T-cell (primary cell): ENCODE measurements around the gene HTR3B. TPM values are rescaled to one million over a fixed set of nuclear protein-coding genes. Genes with fewer than 3 reads are reported as not detected.

Experiments used
- ATAC-seq, 4 experiments: fragments of 200-7000 bp in 3 of 4; fragments of 150-1000 bp in 1 of 4; cut with Tn5 transposase; replicated peaks in 1 of 4; 1 replicate in 3 of 4; 2 replicates in 1 of 4; pipeline ENCODE4 v1.10.0; 2021; ENCODE audit warnings: moderate library complexity in 3 of 4, mild to moderate bottlenecking in 2 of 4, moderate number of reproducible peaks in 1 of 4
- CTCF ChIA-PET, 2 donors: fragments of 300-600 bp; sonication (Branson Sonifier 250); formaldehyde crosslinking; loops; one replicate each; lab custom pipeline; 2022; ENCODE audit warnings: antibody characterized with exemption in 2 of 2; lab: Charles Lee
- POLR2A ChIA-PET, 2 donors: fragments of 300-600 bp; sonication (Branson Sonifier 250); formaldehyde crosslinking; loops; one replicate each; lab custom pipeline; 2022; ENCODE audit warnings: antibody characterized with exemption in 2 of 2; lab: Charles Lee
- DNase-seq, 35 experiments: peaks; one replicate each; pipeline versions ENCODE4 v3.0.0 to v3.0.0-alpha.2; 2013 to 2023
- H3K27ac ChIP-seq: one replicate; pipeline ENCODE4 v1.5.1; 2013; ENCODE audit warnings: low read length
- H3K27me3 ChIP-seq, 2 experiments: replicated peaks in 1 of 2; 1 replicate in 1 of 2; 2 replicates in 1 of 2; pipeline versions ENCODE4 v1.6.1 to v1.7.0; 2013; ENCODE audit warnings: low read length in 1 of 2, mixed read lengths in 1 of 2; ENCODE audit not compliant: control insufficient read depth in 2 of 2, insufficient read depth in 2 of 2; ENCODE audit errors: extremely low read depth in 1 of 2
- H3K36me3 ChIP-seq, 2 donors: 1 replicate in 1 of 2; 2 replicates in 1 of 2; pipeline versions ENCODE4 v1.6.1 to v1.7.0; 2013; ENCODE audit warnings: low read length in 1 of 2; ENCODE audit not compliant: control insufficient read depth in 2 of 2, insufficient read depth in 1 of 2; ENCODE audit errors: extremely low read depth in 1 of 2
- H3K4me1 ChIP-seq, 2 experiments: 1 replicate in 1 of 2; 2 replicates in 1 of 2; pipeline versions ENCODE4 v1.6.1 to v1.7.0; 2013; ENCODE audit warnings: low read length in 2 of 2, mixed read lengths in 1 of 2; ENCODE audit not compliant: insufficient read depth in 2 of 2, control insufficient read depth in 1 of 2; ENCODE audit errors: extremely low read depth in 1 of 2
- H3K4me3 ChIP-seq, 2 donors: 1 replicate in 1 of 2; 2 replicates in 1 of 2; pipeline versions ENCODE4 v1.5.1 to v1.7.0; 2013; ENCODE audit warnings: mild to moderate bottlenecking in 2 of 2, low read length in 1 of 2, moderate library complexity in 1 of 2; ENCODE audit not compliant: control insufficient read depth in 1 of 2; ENCODE audit errors: extremely low read depth in 1 of 2
- H3K9me3 ChIP-seq: 2 replicates; pipeline ENCODE4 v1.7.0; 2013
- H3K27ac Mint-ChIP-seq, 2 donors: one replicate each; pipeline ENCODE4 v1.8.0; 2020 to 2021; ENCODE audit warnings: mild to moderate bottlenecking in 2 of 2, mixed read lengths in 2 of 2
- H3K27me3 Mint-ChIP-seq, 2 donors: one replicate each; pipeline ENCODE4 v1.8.0; 2021 to 2022; ENCODE audit warnings: mixed read lengths in 2 of 2
- H3K36me3 Mint-ChIP-seq: one replicate; pipeline ENCODE4 v1.8.0; 2021; ENCODE audit warnings: mixed read lengths
- H3K4me1 Mint-ChIP-seq, 3 donors: one replicate each; pipeline ENCODE4 v1.8.0; 2020 to 2022; ENCODE audit warnings: mixed read lengths in 3 of 3, mild to moderate bottlenecking in 1 of 3
- H3K4me3 Mint-ChIP-seq, 3 donors: one replicate each; pipeline ENCODE4 v1.8.0; 2020 to 2022; ENCODE audit warnings: mild to moderate bottlenecking in 3 of 3, mixed read lengths in 3 of 3, moderate library complexity in 3 of 3
- H3K9me3 Mint-ChIP-seq, 3 donors: one replicate each; pipeline ENCODE4 v1.8.0; 2020 to 2022; ENCODE audit warnings: mixed read lengths in 3 of 3
- WGBS: methylation state at CpG from one replicate; pipeline ENCODE4 v1.1.5; 2013; ENCODE audit warnings: missing lambda C conversion rate; ENCODE audit not compliant: insufficient coverage; 5-methylcytosine and 5-hydroxymethylcytosine counted together
- total RNA-seq, 35 experiments: library from RNA in 6 of 35; stranded (reverse) in 6 of 35; fragments of 120-200 nt in 1 of 35; gene quantifications; one replicate each; pipeline versions ENCODE4 v1.2.1 to v1.2.4 and lab custom pipeline; 2013 to 2026

The HTR3B gene
- total RNA-seq, 5 donors from 2014 or later (not counting 1 experiment from before 2014, with no cell fraction given), result not detected

DNA sequence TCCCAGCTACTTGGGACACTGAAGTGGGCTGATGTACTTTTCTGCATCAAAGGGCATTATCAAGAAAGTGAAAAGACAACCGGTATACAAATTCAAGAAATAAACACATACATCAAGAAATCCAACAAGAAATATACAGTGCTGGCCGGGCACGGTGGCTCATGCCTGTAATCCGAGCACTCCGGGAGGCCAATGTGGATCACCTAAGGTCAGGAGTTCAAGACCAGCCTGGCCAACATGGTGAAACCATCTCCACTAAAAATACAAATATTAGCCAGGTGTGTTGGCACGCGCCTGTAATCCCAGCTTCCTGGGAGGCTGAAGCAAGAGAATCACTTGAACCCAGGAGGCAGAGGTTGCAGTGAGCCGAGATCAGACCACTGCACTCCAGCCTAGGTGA is 38.7 kb upstream of the HTR3B start:
- Mint-ChIP-seq H3K27me3 (no peaks in the 10 kb centered on the region), H3K4me1 (peaks cover 18 to 40% (median 37%) of the 10 kb centered on the region in 3 donors), H3K4me3 (no peak overlapping the region), H3K36me3 (peaks cover 25% of the 10 kb centered on the region), H3K27ac (no peak overlapping the region), H3K9me3 (no peaks in the 10 kb centered on the region)
- H3K27ac ChIP-seq, result peak overlapping the region; percentile 10
- H3K27me3 ChIP-seq, result no peaks in the 10 kb centered on the region
- ChIA-PET CTCF (no interaction called here), POLR2A (no interaction called here)
- ATAC-seq (no peak), DNase-seq (no peak)
- H3K9me3 ChIP-seq, result no peaks in the 10 kb centered on the region
- WGBS, result 100% methylated on average over 2 of the region's 8 CpGs
- H3K4me1 ChIP-seq, result peaks cover 7 to 51% of the 10 kb centered on the region in 2 experiments
- H3K4me3 ChIP-seq, result no peak overlapping the region
- H3K36me3 ChIP-seq, result no peaks in the 10 kb centered on the region

- ATAC-seq, result no peak
- no peaks in the 10 kb centered on the region for H3K36me3 ChIP-seq
- H3K27ac ChIP-seq, result peak overlapping the region; percentile 24
- no peaks in the 10 kb centered on the region for H3K9me3 ChIP-seq
- peaks cover 4 to 54% of the 10 kb centered on the region in 2 experiments for H3K4me1 ChIP-seq
- CTCF ChIA-PET, result no interaction called here
- no peak overlapping the region for H3K4me3 ChIP-seq
- H3K36me3 Mint-ChIP-seq, result peaks cover 22% of the 10 kb centered on the region
- peak in 1 of 35 experiments; percentile 6 for DNase-seq
- POLR2A ChIA-PET, result no interaction called here
- no peaks in the 10 kb centered on the region for H3K27me3 ChIP-seq
- H3K27ac Mint-ChIP-seq, result peak overlapping the region; percentile 50 to 75
- H3K9me3 Mint-ChIP-seq, result no peaks in the 10 kb centered on the region
- WGBS, result no CpG with 5 or more reads among the region's 3 CpGs
- no peak overlapping the region for H3K4me3 Mint-ChIP-seq
- H3K27me3 Mint-ChIP-seq, result no peaks in the 10 kb centered on the region
- peaks cover 17 to 46% (median 40%) of the 10 kb centered on the region in 3 donors for H3K4me1 Mint-ChIP-seq
These were observed 36.6 kb upstream of the HTR3B start for GRCh38 chr11:113867843-113868503.

GRCh38 chr11:113871336-113871735 is 33.3 kb upstream of the HTR3B start:
- Mint-ChIP-seq H3K4me1 (peaks cover 33 to 59% (median 58%) of the 10 kb centered on the region in 3 donors), H3K36me3 (peaks cover 10% of the 10 kb centered on the region), H3K27ac (no peak overlapping the region), H3K4me3 (no peak overlapping the region), H3K9me3 (no peaks in the 10 kb centered on the region), H3K27me3 (no peaks in the 10 kb centered on the region)
- ATAC-seq, result no peak
- H3K9me3 ChIP-seq, result no peaks in the 10 kb centered on the region
- POLR2A ChIA-PET, result no interaction called here
- H3K27me3 ChIP-seq, result no peaks in the 10 kb centered on the region
- CTCF ChIA-PET, result interaction anchor here in 1 of 2 donors (0.8 kb wide), 1 partner anchor 9 kb away, joined by 3 read pairs; no protein-coding TSS in a partner anchor
- whole genome bisulfite sequencing, result 93% methylated on average over 1 of the region's 3 CpGs
- peaks cover 8 to 58% of the 10 kb centered on the region in 2 experiments for H3K4me1 ChIP-seq
- H3K36me3 ChIP-seq, result no peaks in the 10 kb centered on the region
- H3K27ac ChIP-seq, result no peak overlapping the region
- no peak for DNase-seq
- no peak overlapping the region for H3K4me3 ChIP-seq

DNA sequence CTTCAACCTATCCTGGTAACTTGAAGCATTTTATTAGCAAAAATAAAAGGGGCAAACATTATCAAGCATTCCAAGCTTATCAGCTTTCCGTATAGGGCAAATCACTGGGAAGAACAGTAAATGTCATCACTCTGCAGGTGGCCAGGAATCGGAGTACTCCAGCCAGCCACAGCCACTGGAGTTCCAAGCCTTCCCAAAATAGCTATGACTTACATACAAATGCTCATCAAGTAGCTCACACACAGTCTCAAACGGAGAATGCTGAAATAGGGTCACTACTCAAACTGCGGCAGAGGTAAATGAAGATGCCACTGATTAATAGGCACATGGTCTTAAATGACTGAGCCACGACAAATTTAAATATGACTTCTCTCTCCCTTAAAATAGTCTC is 31.4 kb upstream of the HTR3B start:
- DNase-seq (no peak), ATAC-seq (no peak)
- 88% methylated on average over 4 of the region's 5 CpGs for WGBS
- H3K4me1 Mint-ChIP-seq, result peaks cover 41 to 61% (median 59%) of the 10 kb centered on the region in 3 donors
- H3K9me3 Mint-ChIP-seq, result no peaks in the 10 kb centered on the region
- H3K36me3 ChIP-seq, result no peaks in the 10 kb centered on the region
- H3K36me3 Mint-ChIP-seq, result peaks cover 5% of the 10 kb centered on the region
- H3K27ac ChIP-seq, result no peak overlapping the region
- no peaks in the 10 kb centered on the region for H3K27me3 ChIP-seq
- no peak overlapping the region for H3K4me3 ChIP-seq
- H3K9me3 ChIP-seq, result no peaks in the 10 kb centered on the region
- H3K4me3 Mint-ChIP-seq, result peak overlapping the region; percentile 86 to 97 (median 91)
- POLR2A ChIA-PET, result no interaction called here
- H3K27me3 Mint-ChIP-seq, result no peaks in the 10 kb centered on the region
- peaks cover 4 to 58% of the 10 kb centered on the region in 2 experiments for H3K4me1 ChIP-seq
- CTCF ChIA-PET, result interaction anchor here in 1 of 2 donors (0.7 kb wide), 1 partner anchor 482 kb away, joined by 9 read pairs; no protein-coding TSS in a partner anchor
- peak overlapping the region in 1 of 2 donors; percentile 10 for H3K27ac Mint-ChIP-seq

- peak overlapping the region; percentile 74 to 88 for H3K27ac Mint-ChIP-seq
- peaks cover 5% of the 10 kb centered on the region for H3K36me3 Mint-ChIP-seq
- ChIA-PET POLR2A (interaction anchor here (0.6 to 0.7 kb wide), 3 partner anchors 15 to 944 kb away, joined by 6 to 12 read pairs (median 11); no protein-coding TSS in a partner anchor), CTCF (interaction anchor here (0.6 to 1.1 kb wide), 9 partner anchors 10 to 481 kb away, joined by 3 to 17 read pairs (median 6); no protein-coding TSS in a partner anchor)
- H3K4me3 ChIP-seq, result peak overlapping the region in 1 of 2 donors; percentile 83
- 96% methylated on average over 3 of the region's 19 CpGs for WGBS
- H3K27me3 Mint-ChIP-seq, result no peaks in the 10 kb centered on the region
- H3K9me3 Mint-ChIP-seq, result no peaks in the 10 kb centered on the region
- DNase-seq (no peak), ATAC-seq (no peak)
- peaks cover 39 to 57% (median 54%) of the 10 kb centered on the region in 3 donors for H3K4me1 Mint-ChIP-seq
- no peak overlapping the region for H3K27ac ChIP-seq
- no peaks in the 10 kb centered on the region for H3K9me3 ChIP-seq
- peaks cover 4 to 50% of the 10 kb centered on the region in 2 experiments for H3K4me1 ChIP-seq
- H3K27me3 ChIP-seq, result no peaks in the 10 kb centered on the region
- no peaks in the 10 kb centered on the region for H3K36me3 ChIP-seq
- peak overlapping the region; percentile 86 to 97 (median 91) for H3K4me3 Mint-ChIP-seq
These were observed 30.5 kb upstream of the HTR3B start for GRCh38 chr11:113874096-113874495.

GRCh38 chr11:113874581-113875233 is 29.9 kb upstream of the HTR3B start:
- H3K4me3 Mint-ChIP-seq, result peak overlapping the region; percentile 86 to 97 (median 91)
- under 1% methylated on average over 10 of the region's 19 CpGs for WGBS
- ATAC-seq, result peak; percentile 21 to 51 (median 41)
- peak overlapping the region; percentile 74 to 88 for H3K27ac Mint-ChIP-seq
- no peaks in the 10 kb centered on the region for H3K9me3 ChIP-seq
- H3K4me1 Mint-ChIP-seq, result peaks cover 39 to 54% (median 51%) of the 10 kb centered on the region in 3 donors
- peaks cover 5% of the 10 kb centered on the region for H3K36me3 Mint-ChIP-seq
- H3K27me3 ChIP-seq, result no peaks in the 10 kb centered on the region
- ChIA-PET CTCF (interaction anchor here (0.6 to 1.1 kb wide), 7 partner anchors 9 to 408 kb away, joined by 4 to 17 read pairs (median 6); no protein-coding TSS in a partner anchor), POLR2A (interaction anchor here (0.6 to 0.7 kb wide), 2 partner anchors 15 to 139 kb away, joined by 6 to 12 read pairs; no protein-coding TSS in a partner anchor)
- H3K27me3 Mint-ChIP-seq, result no peaks in the 10 kb centered on the region
- peaks cover 4 to 44% of the 10 kb centered on the region in 2 experiments for H3K4me1 ChIP-seq
- H3K9me3 Mint-ChIP-seq, result no peaks in the 10 kb centered on the region
- H3K36me3 ChIP-seq, result no peaks in the 10 kb centered on the region
- H3K4me3 ChIP-seq, result peak overlapping the region; percentile 83 to 89
- DNase-seq, result peak in 6 of 35 experiments; percentile 7 to 25 (median 18)
- H3K27ac ChIP-seq, result peak overlapping the region; percentile 56
